Measurements from ENCODE around the gene CD1B. TPM values are rescaled to one million over a fixed set of nuclear protein-coding genes. Genes with fewer than 3 reads are reported as not detected.

The CD1B gene
- total and polyA plus RNA-seq, 2 donors (not counting 3 experiments of a cell fraction or from before 2014, with no cell fraction given), result not detected

GRCh38 chr1:158333405-158334155 lies 2.2 kb upstream of the CD1B start:
- no peaks in the 10 kb centered on the region for H3K27me3 ChIP-seq (ENCODE audit: control insufficient read depth in 2 of 2, insufficient read depth in 2 of 2, low read length in 2 of 2)
- no peaks in the 10 kb centered on the region for H4K20me1 ChIP-seq (replicated peaks; ENCODE audit: control insufficient read depth, extremely low read depth, insufficient read depth, low read length)
- H2AFZ ChIP-seq (ENCODE audit: low read depth, low read length), result no peak overlapping the region
- H3K9me3 ChIP-seq (replicated peaks; ENCODE audit: control insufficient read depth, insufficient read depth, low read length), result no peaks in the 10 kb centered on the region
- no peaks in the 10 kb centered on the region for H3K79me2 ChIP-seq (ENCODE audit: control insufficient read depth, insufficient read depth, low read length)
- dilution Hi-C loops (cut with MboI; ENCODE audit: extremely low pct_ligation_motif_present, low sequenced_read_pairs) (no loop called here), intact Hi-C loops (cut with micrococcal nuclease) (no loop called here)
- FAIRE-seq, result no peak
- ChIA-PET POLR2A (no interaction called here), CTCF (no interaction called here)
- H3K27ac ChIP-seq (ENCODE audit: insufficient read depth, low read depth, low read length), result no peak overlapping the region
- DNase-seq (ENCODE audit: low read depth, low spot score), result no peak
- no peak overlapping the region for H3K4me2 ChIP-seq (ENCODE audit: insufficient read depth, low read length)
- no peaks in the 10 kb centered on the region for H3K9me1 ChIP-seq (replicated peaks; ENCODE audit: control insufficient read depth, extremely low read depth, insufficient read depth, low read length)
- no peaks in the 10 kb centered on the region for H3K36me3 ChIP-seq (ENCODE audit: control insufficient read depth in 2 of 2, extremely low read depth in 1 of 2, insufficient read depth in 2 of 2, low read length in 2 of 2)
- TF ChIP-seq EZH2 (IDR thresholded peaks at IDR 0.05; ENCODE audit: borderline replicate concordance, low read depth, low read length, severe bottlenecking) (no peak), FOS (IDR thresholded peaks at IDR 0.05; ENCODE audit: borderline replicate concordance, insufficient read depth, low read length) (no peak), JUN (IDR thresholded peaks at IDR 0.05; ENCODE audit: borderline replicate concordance, insufficient read depth, insufficient read length, low read depth) (no peak), POLR2A (IDR thresholded peaks at IDR 0.05; ENCODE audit: low read depth, low read length) (no peak), POLR2AphosphoS5 (IDR thresholded peaks at IDR 0.05; ENCODE audit: insufficient read depth, low read depth, low read length) (no peak), MYC (IDR thresholded peaks at IDR 0.05; ENCODE audit: low read depth, low read length) (no peak), GATA2 (IDR thresholded peaks at IDR 0.05; ENCODE audit: insufficient read depth, insufficient read length, low read depth, low read length) (no peak), CTCF (IDR thresholded peaks at IDR 0.05; ENCODE audit: extremely low read depth in 1 of 2, insufficient read depth in 1 of 2, low read depth in 1 of 2, low read length in 2 of 2) (no peak)
- TF ChIP-seq, protein P1, sequence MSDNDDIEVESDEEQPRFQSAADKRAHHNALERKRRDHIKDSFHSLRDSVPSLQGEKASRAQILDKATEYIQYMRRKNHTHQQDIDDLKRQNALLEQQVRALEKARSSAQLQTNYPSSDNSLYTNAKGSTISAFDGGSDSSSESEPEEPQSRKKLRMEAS (IDR thresholded peaks at IDR 0.05; ENCODE audit: insufficient read depth, insufficient read length), result no peak
- no peaks in the 10 kb centered on the region for H3K4me1 ChIP-seq (ENCODE audit: control insufficient read depth, extremely low read depth, insufficient read depth, low read length)
- BruUV-seq (replicated peaks), result no TSS peak
- H3K9ac ChIP-seq (replicated peaks; ENCODE audit: extremely low read depth, insufficient read depth, low read length), result no peak overlapping the region
- no peak overlapping the region for H3K4me3 ChIP-seq (replicated peaks in 1 of 3; ENCODE audit: insufficient read depth in 1 of 3, low read depth in 1 of 3, low read length in 3 of 3)

Data from endothelial cell of umbilical vein (primary cell).